NCI-H82 treated with DMSO at 0.1 percent for 48 hours (cell line): ENCODE data around the gene CAMTA1.

Experiments used
- DNase-seq: peaks from one replicate; lab custom pipeline; 2025; ENCODE audit not compliant: unreplicated experiment; lab: John Stamatoyannopoulos, UW

Gene CAMTA1

DNA sequence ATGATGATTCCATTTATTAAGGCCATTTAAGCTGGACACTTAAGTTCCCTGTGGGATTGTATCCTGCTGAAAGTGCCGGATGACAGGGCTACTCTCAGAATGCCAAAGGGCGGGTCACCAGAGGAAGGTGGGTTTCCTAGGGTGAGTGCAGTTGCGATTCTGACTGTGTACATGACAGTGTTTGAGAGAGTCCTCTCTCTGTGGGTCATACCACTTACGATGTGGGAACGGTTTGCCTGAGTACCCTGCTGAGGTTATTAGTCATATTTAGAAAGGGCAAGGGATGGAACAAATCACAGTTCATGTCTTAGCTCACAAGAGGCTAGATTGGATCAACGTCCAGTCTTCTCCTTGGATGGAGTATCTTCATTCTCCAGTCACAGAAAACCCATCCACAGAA, 461.9 kb downstream of the CAMTA1 start:
- no peak for DNase-seq

GRCh38 chr1:7247791-7248548, 462.7 kb downstream of the CAMTA1 start:
- DNase-seq: no peak

- no peak for DNase-seq
Observed at GRCh38 chr1:7248549-7249199, 463.4 kb downstream of the CAMTA1 start.

DNA sequence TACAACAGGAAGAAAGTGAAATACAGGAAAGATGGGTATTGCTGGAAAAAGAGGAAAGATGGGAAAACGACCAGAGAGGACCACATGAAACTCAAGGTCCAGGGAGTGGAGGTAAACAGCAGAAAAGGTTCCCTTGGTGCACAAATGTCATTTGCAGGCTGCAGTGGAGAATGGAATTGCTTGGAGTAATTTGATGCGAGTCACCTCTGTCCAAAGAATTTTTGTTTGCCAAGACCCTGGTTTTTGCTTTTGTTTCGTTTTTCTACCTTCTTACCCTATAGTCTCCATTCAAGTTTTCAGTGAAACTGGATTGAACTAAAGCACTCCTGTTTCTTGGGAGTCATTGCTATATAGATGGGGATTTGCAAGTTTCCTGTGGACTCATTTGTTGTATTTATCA, 464.3 kb downstream of the CAMTA1 start:
- DNase-seq: no peak

DNA sequence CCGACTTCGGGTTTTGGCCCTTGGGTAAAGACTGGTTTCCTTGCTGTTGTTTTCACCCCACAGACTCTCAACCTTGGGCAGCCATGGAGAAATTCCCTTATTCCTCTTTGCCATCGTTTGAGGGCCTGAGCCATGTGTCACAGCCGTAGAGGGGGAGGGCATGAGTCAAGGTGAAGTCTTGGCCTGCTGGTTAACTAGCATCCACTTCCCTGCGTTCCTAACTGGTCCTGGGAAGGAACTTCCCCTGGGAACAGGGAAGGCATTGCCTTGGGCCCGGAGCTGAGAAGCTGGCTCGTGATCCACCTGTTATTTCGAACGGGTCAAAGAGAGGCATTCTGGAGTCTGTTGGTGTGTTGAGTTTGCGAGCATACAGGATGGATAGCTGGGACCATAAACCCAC, 464.9 kb downstream of the CAMTA1 start:
- DNase-seq: no peak

- DNase-seq: no peak
Observed at GRCh38 chr1:7250597-7251453, 465.6 kb downstream of the CAMTA1 start.

DNA sequence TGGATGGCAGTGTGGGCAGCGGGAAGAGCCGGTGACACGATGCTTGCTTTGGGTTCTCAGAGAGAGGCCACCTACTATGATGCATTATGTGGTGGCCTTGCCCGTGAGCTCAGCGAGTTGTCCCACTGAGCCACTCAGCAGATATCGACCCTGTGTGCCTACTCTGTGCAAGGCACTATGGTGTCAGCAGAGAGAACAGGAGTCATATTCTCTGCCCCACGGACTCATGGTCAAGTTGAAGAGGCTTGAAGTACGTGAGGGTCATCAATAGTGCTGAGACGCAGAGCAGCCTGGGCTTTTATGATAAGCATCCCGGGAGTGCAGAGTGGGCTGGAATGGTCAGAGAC, 466.2 kb downstream of the CAMTA1 start:
- no peak for DNase-seq

DNA sequence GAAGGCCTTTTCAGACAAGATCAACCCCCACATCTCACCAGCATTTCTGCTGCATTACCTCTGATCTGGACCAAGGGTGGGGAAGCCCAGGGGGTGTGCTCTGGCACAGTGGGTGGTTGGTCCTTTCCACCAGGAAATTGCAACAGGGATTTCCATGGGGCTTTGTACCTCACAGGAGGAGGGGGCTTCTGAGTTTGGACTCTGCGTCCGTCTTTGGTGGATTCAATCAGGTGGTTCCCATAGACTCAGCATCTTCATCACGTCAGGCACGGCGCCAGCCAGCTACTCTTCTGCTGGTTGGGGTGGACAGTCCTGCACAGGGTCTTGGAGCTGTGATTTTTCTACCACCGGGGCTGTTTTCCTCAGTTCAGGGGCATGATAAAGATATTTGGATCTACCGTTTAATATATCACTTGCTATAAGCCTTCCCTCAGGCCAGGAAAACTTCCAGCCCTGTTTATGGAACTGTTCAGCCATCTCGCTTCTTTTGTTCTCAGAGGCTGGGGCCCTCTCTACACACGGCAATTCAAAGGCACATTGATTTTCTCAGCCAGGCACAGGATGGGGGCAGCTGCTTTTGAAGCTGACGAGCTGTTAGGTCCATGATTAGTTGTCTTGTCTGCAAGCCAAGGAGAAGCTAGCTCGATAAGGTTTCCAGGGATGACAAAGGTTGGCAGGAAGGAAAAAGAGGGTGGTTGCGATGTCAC, 467.3 kb downstream of the CAMTA1 start:
- no peak for DNase-seq

DNA sequence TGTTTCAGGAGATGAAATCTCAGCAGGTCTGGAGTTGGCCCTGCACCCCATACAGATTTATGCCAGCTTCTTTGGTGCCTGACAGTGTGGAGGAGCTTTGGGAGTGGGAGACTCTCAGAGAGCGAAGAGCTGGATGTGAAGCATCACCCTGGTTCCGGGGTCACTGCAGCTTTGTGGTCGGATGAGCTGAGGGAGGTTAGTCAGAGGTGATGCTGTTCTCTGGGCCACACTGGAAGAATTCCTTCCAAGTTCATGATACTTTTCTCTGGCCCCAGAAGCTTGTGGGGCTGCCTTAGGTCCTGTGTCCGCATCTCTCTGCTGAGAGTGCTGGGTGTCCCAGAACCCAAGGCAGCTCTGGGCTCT, 467.8 kb downstream of the CAMTA1 start:
- DNase-seq: no peak

- no peak for DNase-seq
Observed at GRCh38 chr1:7253988-7254587, 468.8 kb downstream of the CAMTA1 start.

DNA sequence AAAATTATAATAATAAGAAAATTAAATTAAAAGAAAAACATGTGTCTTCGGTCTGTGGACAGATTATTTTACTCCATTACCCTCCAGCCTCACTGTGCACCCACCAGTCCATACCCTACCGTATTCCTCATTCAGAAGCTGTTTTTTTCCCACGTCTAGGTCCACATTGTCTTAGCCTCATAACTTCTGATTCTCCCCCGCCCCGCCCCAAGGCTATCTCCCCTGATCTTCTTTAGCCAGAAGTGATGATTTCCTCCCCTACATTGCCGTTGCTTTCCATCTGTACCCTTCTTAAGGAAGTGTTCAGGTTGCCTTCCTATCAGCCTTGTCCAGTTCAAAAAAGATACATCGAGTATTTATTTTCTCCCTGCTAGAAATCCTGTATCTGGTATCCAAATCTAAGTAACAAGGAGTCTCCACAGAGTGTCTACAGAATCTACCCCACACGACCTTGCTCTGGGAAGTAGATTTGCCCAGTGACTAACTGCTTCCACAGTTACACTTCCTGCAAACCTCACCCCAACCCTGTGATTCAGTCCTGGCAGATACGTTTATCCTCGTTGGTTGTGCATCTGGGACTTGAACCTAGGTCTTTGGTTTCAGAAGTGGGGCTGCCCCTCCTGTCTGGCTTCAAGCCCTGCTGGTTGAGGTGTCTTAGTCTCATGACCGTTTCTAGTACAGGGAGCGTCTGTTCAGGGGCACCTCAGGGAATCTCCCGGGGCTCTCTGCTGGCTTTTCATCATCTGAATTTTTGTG, 470.2 kb downstream of the CAMTA1 start:
- DNase-seq: no peak

DNA sequence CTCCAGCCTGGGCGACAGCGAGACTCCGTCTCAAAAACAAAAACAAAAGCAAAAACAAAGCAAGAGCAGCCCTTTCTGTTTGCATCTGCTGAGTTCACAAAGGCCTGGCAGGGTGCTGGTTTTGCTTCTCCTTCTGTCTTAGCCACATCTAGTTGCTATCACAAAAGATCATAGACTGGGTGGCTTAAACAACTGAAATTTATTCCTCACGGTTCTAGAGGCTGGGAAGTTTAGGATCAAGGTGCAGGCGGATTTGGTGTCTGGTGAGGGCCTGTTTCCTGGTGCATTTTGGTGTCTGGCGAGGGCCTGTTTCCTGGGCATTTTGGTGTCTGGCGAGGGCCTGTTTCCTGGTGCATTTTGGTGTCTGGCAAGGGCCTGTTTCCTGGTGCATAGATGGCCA, 471.3 kb downstream of the CAMTA1 start:
- DNase-seq: no peak

DNA sequence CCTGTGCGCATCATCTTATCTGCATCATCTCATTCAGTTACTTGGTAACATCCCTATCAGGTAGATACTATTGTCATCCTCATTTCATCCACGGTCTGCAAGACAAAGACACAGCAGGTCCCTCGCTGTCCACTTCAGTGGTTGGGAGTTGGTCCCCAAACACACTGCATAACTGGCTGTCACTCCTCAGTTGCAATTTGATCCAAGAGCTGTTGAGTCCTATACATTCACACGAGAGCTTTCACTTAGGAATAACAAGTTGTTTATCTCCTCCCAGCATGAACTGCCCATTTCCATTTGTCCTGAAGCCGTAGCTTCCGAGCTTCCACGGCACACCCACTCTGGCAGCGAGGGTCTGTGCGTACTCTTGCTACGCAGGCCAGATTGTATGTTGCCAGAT, 472.0 kb downstream of the CAMTA1 start:
- DNase-seq: no peak

DNA sequence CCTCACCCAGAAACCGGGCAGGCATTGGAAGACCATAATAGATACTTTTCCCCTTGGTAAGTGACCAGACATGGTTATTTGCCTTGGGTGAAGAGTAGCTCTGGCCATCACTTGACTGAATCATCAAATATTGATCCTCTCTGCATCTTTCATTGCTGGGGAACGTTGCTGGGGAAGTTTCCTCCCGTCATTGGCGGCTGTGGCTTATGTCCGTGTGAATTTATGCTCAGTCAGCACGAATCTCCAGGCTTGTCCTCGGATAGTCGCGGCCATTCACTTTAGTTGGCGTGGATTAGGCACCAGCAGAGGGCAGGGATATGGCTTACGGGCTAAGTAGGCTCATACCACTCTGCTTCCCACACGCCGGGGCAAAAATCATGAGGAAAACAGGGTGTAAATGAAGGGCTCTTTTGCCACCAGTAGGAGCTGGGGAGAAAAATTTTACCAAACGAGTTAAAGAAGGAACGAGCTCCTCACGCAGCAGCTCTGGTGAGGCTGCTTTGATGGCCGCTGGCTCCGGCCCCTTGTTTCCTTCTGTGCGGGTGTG, 473.4 kb downstream of the CAMTA1 start:
- no peak for DNase-seq

DNA sequence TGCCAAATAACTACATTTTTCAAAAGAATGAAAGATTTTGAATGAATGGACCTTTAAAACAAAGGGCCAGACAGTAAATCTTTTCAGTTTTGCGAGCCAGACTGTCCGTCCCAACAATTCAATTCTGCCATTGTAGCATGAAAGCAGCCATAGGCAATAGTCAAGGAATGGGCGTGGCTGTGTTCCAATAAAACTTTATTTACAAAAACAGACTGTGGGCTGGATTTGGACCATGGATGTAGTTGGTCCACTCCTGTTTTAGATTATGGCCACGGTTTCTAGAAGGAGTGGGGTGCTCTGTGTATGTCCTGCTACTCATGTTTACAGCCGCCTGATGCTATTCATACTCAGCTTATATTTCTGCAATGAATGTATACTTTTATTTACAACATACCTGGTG, 474.7 kb downstream of the CAMTA1 start:
- no peak for DNase-seq

DNA sequence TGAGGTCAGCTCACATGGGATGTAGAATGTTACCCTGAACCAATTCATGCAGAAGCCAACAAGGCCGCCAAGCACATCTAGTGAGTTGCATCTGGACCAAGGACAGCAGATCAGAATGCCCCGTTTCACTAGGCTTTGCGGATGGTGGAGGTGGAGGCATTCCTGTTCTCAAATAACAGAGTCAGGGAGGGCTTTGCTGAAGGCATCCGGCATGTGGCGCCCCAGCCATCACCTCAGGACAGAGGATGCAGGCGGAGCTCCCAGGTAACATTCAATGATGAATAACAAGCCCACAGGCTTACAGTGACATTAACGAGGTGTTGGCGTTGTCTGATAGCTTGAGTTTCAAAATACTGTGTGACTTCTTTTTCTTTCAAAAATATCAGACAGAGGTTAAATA, 476.2 kb downstream of the CAMTA1 start:
- no peak for DNase-seq

- DNase-seq: no peak
Observed at GRCh38 chr1:7262611-7263010, 477.4 kb downstream of the CAMTA1 start.

- DNase-seq: no peak
Observed at GRCh38 chr1:7263021-7263960, 478.0 kb downstream of the CAMTA1 start.

GRCh38 chr1:7264101-7264500, 478.8 kb downstream of the CAMTA1 start:
- no peak for DNase-seq
